ENCODE results near the gene TIGD4.

GRCh38 chr4:152825336-152825735, 45.8 kb upstream of the TIGD4 start:
- TF ChIP-seq CC2D1A (CRISPR knock-in tag; IDR thresholded peaks at IDR 0.05): no peak
- no peak for TF ChIP-seq ZNF232 (CRISPR knock-in tag; IDR thresholded peaks at IDR 0.05; ENCODE audit: borderline replicate concordance)
- TF ChIP-seq ZNF768 (CRISPR knock-in tag; IDR thresholded peaks at IDR 0.05): no peak
- no peak for TF ChIP-seq WIZ (CRISPR knock-in tag; IDR thresholded peaks at IDR 0.05)
- no peak for TF ChIP-seq EZH2 (conservative IDR thresholded peaks at IDR 0.05; ENCODE audit: low read depth, low read length)
- no peak for TF ChIP-seq ZNF614 (CRISPR knock-in tag; IDR thresholded peaks at IDR 0.05; ENCODE audit: borderline replicate concordance)
- TF ChIP-seq ZNF556 (CRISPR knock-in tag; IDR thresholded peaks at IDR 0.05; ENCODE audit: borderline replicate concordance): no peak
- TF ChIP-seq ZNF224 (CRISPR knock-in tag; IDR thresholded peaks at IDR 0.05): no peak
- TF ChIP-seq CHD4 (IDR thresholded peaks at IDR 0.05; ENCODE audit: borderline replicate concordance, low read length): no peak
- no peak for TF ChIP-seq ATF1 (CRISPR knock-in tag; IDR thresholded peaks at IDR 0.05)
- TF ChIP-seq ZNF235 (CRISPR knock-in tag; IDR thresholded peaks at IDR 0.05; ENCODE audit: borderline replicate concordance): no peak
